GM12872 (cell line): ENCODE measurements around the gene JCAD.

Experiments used
- CTCF ChIP-seq: IDR thresholded peaks from 3 replicates; pipeline ENCODE4 v1.5.1; 2011; ENCODE audit warnings: low read depth, mild to moderate bottlenecking, low read length, moderate library complexity; ENCODE audit not compliant: insufficient read depth

JCAD gene

DNA sequence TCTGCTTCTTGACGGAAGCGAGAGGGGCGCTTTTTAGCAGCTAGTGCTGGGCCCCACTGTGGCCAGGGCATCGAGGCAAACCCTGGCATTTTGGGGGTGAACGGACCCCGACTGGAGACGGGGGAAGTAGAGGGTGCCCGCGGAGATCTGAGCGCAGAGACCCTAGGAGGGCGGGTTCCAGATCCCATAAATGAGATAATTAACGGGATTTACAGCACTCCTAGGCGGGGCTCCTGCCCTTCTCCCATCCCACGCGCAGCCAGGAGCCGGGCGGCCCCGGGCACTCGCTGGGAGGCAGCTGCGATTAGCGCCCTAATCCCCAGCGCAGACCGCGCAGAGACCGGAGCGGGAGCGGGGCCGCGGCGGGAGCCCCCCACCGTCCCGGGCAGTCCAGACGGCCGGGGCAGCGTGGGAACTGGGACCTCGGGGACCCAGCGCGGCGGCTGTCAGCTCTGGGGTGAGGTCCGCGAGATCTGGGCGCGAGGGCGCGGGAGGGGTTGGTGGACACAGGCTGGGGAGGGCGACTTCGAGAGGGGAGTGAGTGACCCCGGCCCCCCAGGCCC lies 735 bp downstream of the JCAD start:
- TF ChIP-seq CTCF, result no peak

DNA sequence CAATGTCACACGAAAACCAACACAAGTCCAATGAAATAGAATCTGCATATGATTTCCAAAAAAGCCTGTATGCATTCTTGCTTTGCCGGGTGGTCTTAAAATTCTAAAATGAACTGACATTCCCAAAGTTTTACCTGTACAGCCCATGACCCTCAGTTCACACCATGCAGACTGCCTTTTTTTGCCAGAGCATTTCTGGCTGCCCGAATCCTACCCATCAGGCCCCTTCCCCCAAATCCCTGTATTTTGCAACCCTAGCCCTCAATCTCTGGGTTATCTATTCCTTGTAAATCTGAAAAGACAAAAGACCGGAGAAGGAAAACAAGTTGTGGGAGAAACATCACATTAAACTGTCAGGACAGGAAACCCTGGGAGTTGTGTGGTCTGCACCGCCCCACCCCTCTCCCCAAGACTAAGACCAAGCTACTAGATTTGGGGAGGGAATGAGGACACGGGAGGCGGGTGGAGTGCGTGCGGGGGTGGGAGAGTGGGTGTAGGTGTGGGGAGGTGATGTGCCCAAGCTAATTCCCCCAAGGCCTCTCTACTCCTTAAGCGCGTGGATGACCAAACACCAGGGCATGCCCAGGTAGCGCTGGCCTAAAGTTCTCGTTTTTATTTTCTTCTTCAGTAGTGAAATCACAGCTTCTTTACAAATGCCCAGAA lies 1.4 kb downstream of the JCAD start:
- no peak for TF ChIP-seq CTCF

GRCh38 chr10:30057421-30057841 lies 2.0 kb downstream of the JCAD start:
- no peak for TF ChIP-seq CTCF

- TF ChIP-seq CTCF, result no peak
Measured at GRCh38 chr10:30056767-30057355, 2.5 kb downstream of the JCAD start.

DNA sequence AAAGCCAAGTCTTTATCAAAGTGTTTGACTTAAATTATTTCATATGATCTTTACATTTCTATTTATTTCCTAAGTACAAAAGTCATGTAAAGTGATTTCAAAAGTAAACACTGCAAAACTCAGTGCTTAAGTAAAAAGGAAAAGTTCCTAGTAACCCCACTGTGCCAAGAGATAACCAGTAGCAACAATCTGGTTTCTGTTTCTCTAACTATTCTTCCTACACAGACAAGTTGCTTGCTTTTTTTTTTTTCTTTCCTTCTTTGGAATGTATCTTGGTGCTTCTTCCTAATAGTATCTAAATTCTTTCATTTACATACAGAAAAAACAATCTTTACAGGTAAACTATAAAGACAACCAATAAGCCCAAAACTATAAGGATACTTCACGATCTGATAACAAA lies 3.1 kb downstream of the JCAD start:
- TF ChIP-seq CTCF, result no peak

DNA sequence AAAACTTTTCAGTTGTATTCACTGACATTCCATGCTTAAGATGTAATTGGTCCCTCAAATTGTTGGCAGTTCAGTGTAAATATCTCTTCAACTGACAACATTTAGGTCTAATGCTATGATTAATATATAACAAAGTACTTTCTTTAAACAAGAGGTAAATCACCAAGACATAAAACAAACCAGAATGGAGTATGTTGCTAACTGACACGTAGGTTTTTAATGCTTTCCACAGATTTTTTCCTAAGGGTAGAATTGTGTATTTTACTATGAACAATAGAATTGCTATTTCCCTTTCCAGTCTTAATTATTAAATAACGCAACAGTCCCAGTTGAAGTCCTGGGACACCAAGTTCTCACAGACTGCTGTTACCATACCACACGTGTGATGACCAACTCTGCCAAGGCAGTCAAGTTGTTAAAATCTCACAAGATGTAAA lies 4.1 kb downstream of the JCAD start:
- no peak for TF ChIP-seq CTCF

- no peak for TF ChIP-seq CTCF
Measured at GRCh38 chr10:30052062-30052461, 7.3 kb downstream of the JCAD start.
